Stimulated activated CD8-positive, alpha-beta memory T cell treated with anti-CD3 and anti-CD28 coated beads, Interleukin-15, amount 100 ng/mL, for 1 hour (primary cell): ENCODE measurements around the gene ADAP1.
A peak's percentile ranks its signal among the peaks of the same experiment; 100 is the strongest.
"Not testable (repeated sequence)": the region's sequence is repeated elsewhere in the genome, so short reads cannot be mapped to it uniquely, and the experiment has no call there.

ENCODE experiments used
- DNase-seq: peaks from one replicate; pipeline ENCODE4 v3.0.0-alpha.2; 2020; ENCODE audit warnings: low read depth

ADAP1 gene

GRCh38 chr7:974820-975681, 20.6 kb upstream of the ADAP1 start, which contains the start of gene COX19:
TSS of gene COX19 (minus strand) at chr7:975549. CDS start at chr7:975509, 40 bp downstream.
- peak; percentile 78 for DNase-seq

- no peak for DNase-seq
These were observed 19.7 kb upstream of the ADAP1 start for GRCh38 chr7:974172-974571.

GRCh38 chr7:973312-973711, 18.8 kb upstream of the ADAP1 start:
- DNase-seq, result no peak

- DNase-seq, result no peak
These were observed 18.3 kb upstream of the ADAP1 start for GRCh38 chr7:972676-973309.

- DNase-seq, result no peak
These were observed 17.6 kb upstream of the ADAP1 start for GRCh38 chr7:972110-972509.

GRCh38 chr7:970744-971143, 16.3 kb upstream of the ADAP1 start:
- DNase-seq, result no peak

GRCh38 chr7:969403-969802, 14.9 kb upstream of the ADAP1 start:
- no peak for DNase-seq

- no peak for DNase-seq
These were observed 14.0 kb upstream of the ADAP1 start for GRCh38 chr7:968205-969105.

- no peak for DNase-seq
These were observed 13.0 kb upstream of the ADAP1 start for GRCh38 chr7:967361-968082.

- DNase-seq, result no peak
These were observed 12.0 kb upstream of the ADAP1 start for GRCh38 chr7:966291-967069.

- DNase-seq, result no peak
These were observed 10.1 kb upstream of the ADAP1 start for GRCh38 chr7:964401-965231.

- no peak for DNase-seq
These were observed 9.0 kb upstream of the ADAP1 start for GRCh38 chr7:963236-964078.

- no peak for DNase-seq
These were observed 8.1 kb upstream of the ADAP1 start for GRCh38 chr7:962401-963081.

- DNase-seq, result no peak
These were observed 7.3 kb upstream of the ADAP1 start for GRCh38 chr7:961546-962400.

- not testable (repeated sequence) for DNase-seq
These were observed 6.5 kb upstream of the ADAP1 start for GRCh38 chr7:960972-961371.

GRCh38 chr7:960269-960871, 5.9 kb upstream of the ADAP1 start:
- DNase-seq, result no peak

GRCh38 chr7:959740-960139, 5.3 kb upstream of the ADAP1 start:
- DNase-seq, result not testable (repeated sequence)
